Right renal cortex interstitium (tissue), 3 donors: Measurements from ENCODE around the gene CDH12. TPM values are rescaled to one million over a fixed set of nuclear protein-coding genes. Genes with fewer than 3 reads are reported as not detected.
A peak's percentile ranks its signal among the peaks of the same experiment; 100 is the strongest.
"Not testable (repeated sequence)": the region's sequence is repeated elsewhere in the genome, so short reads cannot be mapped to it uniquely, and the experiment has no call there.

Experiments
- DNase-seq, 3 donors: peaks; one replicate each; pipeline ENCODE4 v3.0.0-alpha.2; 2013; ENCODE audit warnings: low read depth in 3 of 3, low spot score in 2 of 3
- polyA plus RNA-seq, 3 donors: library from polyadenylated mRNA; unstranded; fragments of 120-200 nt; gene quantifications; one replicate each; pipeline ENCODE4 v1.2.1, GENCODE V29; 2013; ENCODE audit not compliant: insufficient read length in 3 of 3

The CDH12 gene
- polyA plus RNA-seq, 3 donors = 6.8 to 9.4 (median 7.4) TPM

GRCh38 chr5:22188651-22189050 is 664.5 kb downstream of the CDH12 start:
- not testable (repeated sequence) for DNase-seq

GRCh38 chr5:22187632-22188228 is 665.4 kb downstream of the CDH12 start:
- DNase-seq = peak in 1 of 3 donors; percentile 12

- not testable (repeated sequence) for DNase-seq
Observed at GRCh38 chr5:22169226-22169625, 683.9 kb downstream of the CDH12 start.

GRCh38 chr5:22168704-22169103 is 684.4 kb downstream of the CDH12 start:
- DNase-seq = not testable (repeated sequence)

- DNase-seq = not testable (repeated sequence)
Observed at GRCh38 chr5:22165931-22166330, 687.2 kb downstream of the CDH12 start.

GRCh38 chr5:22164910-22165748 is 688.0 kb downstream of the CDH12 start:
- DNase-seq = not testable (repeated sequence)

- DNase-seq = not testable (repeated sequence)
Observed at GRCh38 chr5:22156953-22157352, 696.2 kb downstream of the CDH12 start.

- not testable (repeated sequence) for DNase-seq
Observed at GRCh38 chr5:22154779-22155178, 698.4 kb downstream of the CDH12 start.

GRCh38 chr5:22151801-22152200 is 701.3 kb downstream of the CDH12 start:
- DNase-seq = not testable (repeated sequence)

GRCh38 chr5:22140418-22140817 is 712.7 kb downstream of the CDH12 start:
- DNase-seq = not testable (repeated sequence)

GRCh38 chr5:22139662-22140300 is 713.4 kb downstream of the CDH12 start:
- DNase-seq = not testable (repeated sequence)

- no peak for DNase-seq
Observed at GRCh38 chr5:22111320-22111719, 741.8 kb downstream of the CDH12 start.

- DNase-seq = no peak
Observed at GRCh38 chr5:22109315-22109714, 743.8 kb downstream of the CDH12 start.

GRCh38 chr5:22108545-22108944 is 744.6 kb downstream of the CDH12 start:
- no peak for DNase-seq

- DNase-seq = no peak
Observed at GRCh38 chr5:22102823-22103359, 750.3 kb downstream of the CDH12 start.

GRCh38 chr5:22088517-22088916 is 764.6 kb downstream of the CDH12 start:
- DNase-seq = no peak

GRCh38 chr5:22079566-22079965 is 773.6 kb downstream of the CDH12 start:
- DNase-seq = no peak

GRCh38 chr5:22079002-22079401 is 774.1 kb downstream of the CDH12 start:
- no peak for DNase-seq

- no peak for DNase-seq
Observed at GRCh38 chr5:22076586-22076985, 776.6 kb downstream of the CDH12 start.

- no peak for DNase-seq
Observed at GRCh38 chr5:22070186-22070728, 782.9 kb downstream of the CDH12 start.

GRCh38 chr5:22063717-22064116 is 789.4 kb downstream of the CDH12 start:
- no peak for DNase-seq
